Fibroblast of peridontal ligament (primary cell): ENCODE data around the gene TRAM1L1.

ENCODE experiments used
- DNase-seq: peaks from one replicate; pipeline ENCODE4 v3.0.0-alpha.2; 2010; ENCODE audit errors: extremely low read depth

Gene TRAM1L1

DNA sequence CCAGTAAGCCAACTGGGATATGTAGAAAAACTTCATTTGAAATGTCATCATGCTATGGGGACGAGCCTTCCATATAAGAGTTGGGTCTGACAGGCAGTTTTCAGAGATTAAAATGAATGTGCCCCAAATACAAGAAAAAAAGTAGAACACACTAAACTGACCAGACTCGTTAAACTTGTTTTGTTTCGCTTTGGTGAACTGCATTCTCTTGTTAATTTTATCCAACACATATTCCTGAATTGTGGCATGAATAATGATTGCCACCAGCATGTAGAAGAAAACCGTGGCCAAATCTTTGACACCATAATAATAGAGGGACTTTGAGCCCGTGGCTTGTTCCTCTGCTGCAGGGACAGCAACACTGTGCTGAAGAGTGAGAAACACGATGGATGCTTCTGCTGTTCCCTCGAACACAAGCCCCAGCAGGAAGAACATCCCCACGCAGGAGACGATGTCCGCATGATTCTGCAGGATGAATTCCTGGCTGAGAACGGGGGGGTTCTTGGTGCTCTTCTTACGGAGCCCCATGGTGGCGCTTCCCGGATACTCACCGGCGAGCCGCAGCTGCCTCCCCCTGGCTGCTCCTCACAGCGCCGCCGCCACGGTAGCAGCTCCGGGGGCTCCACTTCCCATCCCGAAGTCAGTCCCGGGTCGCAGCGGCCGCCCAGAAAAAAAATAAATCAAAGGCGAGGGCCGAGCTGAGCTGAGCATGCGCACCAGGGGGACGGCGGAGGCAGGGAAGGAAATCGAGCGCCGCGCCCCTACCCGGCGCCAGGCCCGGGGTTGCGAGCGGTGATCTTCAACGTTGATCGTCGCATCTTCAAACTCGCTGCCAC, at the start of gene TRAM1L1:
TSS of gene TRAM1L1 (minus strand) at position 711 of the 836 bp plus-strand sequence. CDS start at position 528, 183 bp downstream.
- peak; percentile 76 for DNase-seq

GRCh38 chr4:117134386-117134785, 49.0 kb upstream of the TRAM1L1 start:
- peak; percentile 94 for DNase-seq

DNA sequence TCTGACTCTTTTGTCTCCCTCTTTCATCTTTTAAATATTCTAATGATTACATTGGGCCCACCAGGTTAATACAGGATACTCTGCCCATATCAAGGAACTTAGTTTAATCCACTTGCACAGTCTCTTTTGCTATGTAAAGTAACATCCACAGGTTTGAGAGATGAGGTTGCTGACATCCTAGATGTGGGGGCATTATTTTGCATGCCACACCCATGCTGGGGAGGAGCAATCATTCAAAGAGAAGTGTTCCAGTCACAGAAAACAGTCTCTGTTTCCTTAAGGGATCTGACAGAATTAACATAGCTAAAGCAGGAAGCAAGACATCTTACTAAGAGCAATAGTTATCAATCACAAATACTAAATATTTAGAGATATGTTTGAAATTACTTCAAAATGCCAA, 11.5 kb upstream of the TRAM1L1 start:
- DNase-seq, result no peak

DNA sequence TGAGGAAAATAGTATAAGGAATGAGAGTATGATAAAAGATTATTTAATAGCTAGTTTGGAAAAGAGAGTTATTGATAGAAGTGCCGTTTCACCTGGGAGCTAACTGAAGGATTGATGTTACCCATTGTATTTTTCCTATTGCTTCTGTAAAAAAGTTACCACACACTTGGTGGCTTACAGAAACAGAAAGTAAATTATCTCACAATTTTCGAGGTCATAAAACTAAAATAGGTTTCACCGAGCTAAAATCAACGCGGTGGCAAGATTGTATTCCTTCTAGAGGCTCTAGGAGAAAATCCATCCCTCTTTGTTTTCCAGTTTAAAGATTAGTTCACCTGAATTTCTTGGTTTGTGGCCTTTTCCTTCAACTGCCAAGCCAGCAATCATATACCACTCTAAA, 11.1 kb upstream of the TRAM1L1 start:
- no peak for DNase-seq

GRCh38 chr4:117093571-117093970, 8.2 kb upstream of the TRAM1L1 start:
- peak; percentile 12 for DNase-seq

GRCh38 chr4:117077760-117078159, 7.6 kb downstream of the TRAM1L1 start:
- no peak for DNase-seq

GRCh38 chr4:117068120-117068519, 17.3 kb downstream of the TRAM1L1 start:
- DNase-seq, result no peak

- no peak for DNase-seq
These were observed 21.2 kb downstream of the TRAM1L1 start for GRCh38 chr4:117063961-117064696.

DNA sequence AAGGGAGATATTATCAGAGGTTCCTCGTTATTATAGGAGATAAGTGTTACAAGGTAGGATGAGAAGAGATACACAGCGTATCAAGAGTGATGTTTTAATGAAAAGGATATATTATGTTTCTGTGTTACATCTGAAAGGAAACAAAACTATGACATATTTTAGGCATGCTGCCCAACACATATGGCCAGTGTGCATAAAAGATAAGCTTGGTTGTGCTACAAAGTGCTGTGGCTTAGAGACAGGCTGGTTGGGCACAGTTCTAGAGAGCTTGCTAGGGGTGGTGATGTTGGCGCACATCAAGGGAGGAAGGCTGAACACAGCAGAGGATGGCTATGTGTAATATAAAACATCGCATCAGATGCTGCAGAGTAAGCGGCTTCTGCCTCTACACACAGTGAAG, 42.4 kb downstream of the TRAM1L1 start:
- DNase-seq, result no peak
